Activated CD4-positive, alpha-beta T cell treated with anti-CD3 and anti-CD28 coated beads for 36 hours (primary cell): ENCODE data around the gene ZNF76. TPM values are rescaled to one million over a fixed set of nuclear protein-coding genes. Genes with fewer than 3 reads are reported as not detected.

Source experiments
- ATAC-seq: fragments of 200-7000 bp; cut with Tn5 transposase; one replicate; pipeline ENCODE4 v1.10.0; 2021; ENCODE audit warnings: mild to moderate bottlenecking, moderate library complexity
- CTCF ChIA-PET: fragments of 350-600 bp; sonication (Branson Sonifier 250); formaldehyde crosslinking; loops from one replicate; lab custom pipeline; 2021; ENCODE audit warnings: antibody characterized with exemption; lab: Charles Lee
- POLR2A ChIA-PET: fragments of 350-600 bp; sonication (Branson Sonifier 250); formaldehyde crosslinking; loops from one replicate; lab custom pipeline; 2021; ENCODE audit warnings: antibody characterized with exemption, inconsistent platforms; lab: Charles Lee
- DNase-seq: peaks from one replicate; pipeline ENCODE4 v3.0.0-alpha.2; 2020
- H3K27ac Mint-ChIP-seq: one replicate; pipeline ENCODE4 v1.8.0; 2021; ENCODE audit warnings: mixed read lengths
- H3K27me3 Mint-ChIP-seq: one replicate; pipeline ENCODE4 v1.8.0; 2021; ENCODE audit warnings: mixed read lengths
- H3K36me3 Mint-ChIP-seq: one replicate; pipeline ENCODE4 v1.8.0; 2021; ENCODE audit warnings: low read depth, mixed read lengths
- H3K4me1 Mint-ChIP-seq: one replicate; pipeline ENCODE4 v1.8.0; 2021; ENCODE audit warnings: mixed read lengths
- H3K4me3 Mint-ChIP-seq: one replicate; pipeline ENCODE4 v1.8.0; 2021; ENCODE audit warnings: mild to moderate bottlenecking, moderate library complexity, mixed read lengths
- H3K9me3 Mint-ChIP-seq: one replicate; pipeline ENCODE4 v1.8.0; 2021; ENCODE audit warnings: low read depth, mixed read lengths
- intact Hi-C, 2 experiments: fragments of 100-400 bp; cut with DNase I in 1 of 2; cut with micrococcal nuclease in 1 of 2; formaldehyde crosslinking; loops; one replicate each; pipeline versions ENCODE4 v1.14.2 to v1.15.1; 2022 to 2024; cut with DNase I, micrococcal nuclease
- total RNA-seq, 2 experiments: library from RNA; stranded (reverse); gene quantifications; one replicate each; pipeline ENCODE4 v1.2.3, GENCODE V29; 2021

Gene ZNF76
- total RNA-seq, 2 experiments from 2014 or later = 35.2 to 40.1 TPM

- POLR2A ChIA-PET = no interaction called here
- CTCF ChIA-PET = interaction anchor here (0.7 to 13.9 kb wide), 2 partner anchors 28 to 33 kb away, joined by 3 to 277 read pairs; no protein-coding TSS in a partner anchor
Observed at GRCh38 chr6:35291491-35291890, 32.0 kb downstream of the ZNF76 start.

GRCh38 chr6:35292494-35292893 lies 33.0 kb downstream of the ZNF76 start:
- Mint-ChIP-seq H3K36me3 (peaks cover 11% of the 10 kb centered on the region), H3K27ac (no peak overlapping the region), H3K4me3 (no peak overlapping the region), H3K4me1 (peaks cover 6% of the 10 kb centered on the region), H3K27me3 (no peaks in the 10 kb centered on the region), H3K9me3 (no peaks in the 10 kb centered on the region)
- intact Hi-C loops = no loop called here
- no peak for DNase-seq
- ATAC-seq = no peak
- ChIA-PET POLR2A (no interaction called here), CTCF (interaction anchor here (0.6 to 13.9 kb wide), 5 partner anchors 32 to 180 kb away, joined by 3 to 277 read pairs (median 5); partner anchors contain the start of gene RPL10A)

More at GRCh38 chr6:35291491-35291890, 32.0 kb downstream of the ZNF76 start:
- Mint-ChIP-seq H3K27ac (no peak overlapping the region), H3K9me3 (no peaks in the 10 kb centered on the region), H3K27me3 (no peaks in the 10 kb centered on the region), H3K4me1 (no peaks in the 10 kb centered on the region), H3K36me3 (peaks cover 19% of the 10 kb centered on the region), H3K4me3 (no peak overlapping the region)
- DNase-seq (no peak), ATAC-seq (no peak)
- intact Hi-C loops = no loop called here

GRCh38 chr6:35293681-35294080 lies 34.1 kb downstream of the ZNF76 start:
- ATAC-seq (no peak), DNase-seq (no peak)
- POLR2A ChIA-PET = interaction anchor here (0.6 kb wide), 1 partner anchor 177 kb away, joined by 3 read pairs; no protein-coding TSS in a partner anchor
- Mint-ChIP-seq H3K27me3 (no peaks in the 10 kb centered on the region), H3K4me3 (no peak overlapping the region), H3K4me1 (peaks cover 7% of the 10 kb centered on the region), H3K36me3 (peaks cover 11% of the 10 kb centered on the region), H3K9me3 (no peaks in the 10 kb centered on the region), H3K27ac (no peak overlapping the region)
- CTCF ChIA-PET = interaction anchor here (0.6 to 13.9 kb wide), 23 partner anchors 9 to 1392 kb away, joined by 3 to 277 read pairs (median 4); partner anchors contain the start of genes FANCE, RPL10A and ZNF76
- intact Hi-C loops = loop anchor here in 1 of 2 experiments (1.0 kb wide), 1 partner anchor 175 kb away; the partner anchor contains the start of gene RPL10A

- POLR2A ChIA-PET = interaction anchor here (0.6 kb wide), 1 partner anchor 177 kb away, joined by 3 read pairs; no protein-coding TSS in a partner anchor
- H3K9me3 Mint-ChIP-seq = no peaks in the 10 kb centered on the region
- intact Hi-C loops = loop anchor here in 1 of 2 experiments (1.0 kb wide), 1 partner anchor 174 kb away; the partner anchor contains the start of gene RPL10A
- DNase-seq = peak; percentile 72
- CTCF ChIA-PET = interaction anchor here (0.6 to 13.9 kb wide), 20 partner anchors 9 to 193 kb away, joined by 3 to 277 read pairs (median 4); partner anchors contain the start of genes FANCE, RPL10A and ZNF76
- no peak overlapping the region for H3K27ac Mint-ChIP-seq
- H3K36me3 Mint-ChIP-seq = peaks cover 13% of the 10 kb centered on the region
- H3K4me3 Mint-ChIP-seq = no peak overlapping the region
- H3K4me1 Mint-ChIP-seq = peaks cover 14% of the 10 kb centered on the region
- no peaks in the 10 kb centered on the region for H3K27me3 Mint-ChIP-seq
- ATAC-seq = peak; percentile 36
Observed at GRCh38 chr6:35294308-35294945, 34.9 kb downstream of the ZNF76 start.

- no peak overlapping the region for H3K27ac Mint-ChIP-seq
- ChIA-PET CTCF (interaction anchor here (0.5 to 13.9 kb wide), 10 partner anchors 9 to 1494 kb away, joined by 3 to 277 read pairs (median 6); partner anchors contain the start of gene PPARD), POLR2A (no interaction called here)
- no peak overlapping the region for H3K4me3 Mint-ChIP-seq
- intact Hi-C loops = loop anchor here in 1 of 2 experiments (5.0 kb wide), 1 partner anchor 442 kb away; the partner anchor contains the start of gene ARMC12
- H3K36me3 Mint-ChIP-seq = peaks cover 18% of the 10 kb centered on the region
- no peaks in the 10 kb centered on the region for H3K9me3 Mint-ChIP-seq
- H3K27me3 Mint-ChIP-seq = no peaks in the 10 kb centered on the region
- H3K4me1 Mint-ChIP-seq = peaks cover 20% of the 10 kb centered on the region
- ATAC-seq (no peak), DNase-seq (no peak)
Observed at GRCh38 chr6:35295036-35295435, 35.5 kb downstream of the ZNF76 start.

GRCh38 chr6:35295521-35296315 lies 36.2 kb downstream of the ZNF76 start:
- Mint-ChIP-seq H3K9me3 (no peaks in the 10 kb centered on the region), H3K27ac (no peak overlapping the region), H3K36me3 (peaks cover 20% of the 10 kb centered on the region), H3K4me1 (peaks cover 27% of the 10 kb centered on the region), H3K27me3 (no peaks in the 10 kb centered on the region), H3K4me3 (no peak overlapping the region)
- ChIA-PET CTCF (interaction anchor here (0.5 to 13.9 kb wide), 17 partner anchors 9 to 1493 kb away, joined by 3 to 277 read pairs (median 6); partner anchors contain the start of genes PPARD and RPL10A), POLR2A (interaction anchor here (0.6 to 0.7 kb wide), 2 partner anchors 33 to 1595 kb away, joined by 3 to 4 read pairs; no protein-coding TSS in a partner anchor)
- ATAC-seq (no peak), DNase-seq (no peak)
- intact Hi-C loops = loop anchor here in 1 of 2 experiments (5.0 kb wide), 1 partner anchor 442 kb away; the partner anchor contains the start of gene ARMC12

GRCh38 chr6:35296931-35297600 lies 37.5 kb downstream of the ZNF76 start:
- ChIA-PET POLR2A (no interaction called here), CTCF (interaction anchor here (0.5 to 13.9 kb wide), 18 partner anchors 8 to 1360 kb away, joined by 3 to 277 read pairs (median 4); partner anchors contain the start of genes PPARD and RPL10A)
- Mint-ChIP-seq H3K9me3 (no peaks in the 10 kb centered on the region), H3K4me1 (peaks cover 40% of the 10 kb centered on the region), H3K4me3 (peak overlapping the region; percentile 89), H3K27me3 (no peaks in the 10 kb centered on the region), H3K36me3 (peaks cover 19% of the 10 kb centered on the region), H3K27ac (peak overlapping the region; percentile 96)
- ATAC-seq (no peak), DNase-seq (no peak)
- intact Hi-C loops = loop anchor here (1.0 to 5.0 kb wide), 7 partner anchors 30 to 440 kb away; partner anchors contain the start of genes PPARD (in 2 of the 2), ARMC12 (in 1 of the 2), RPL10A (in 1 of the 2) and TEAD3 (in 1 of the 2)

GRCh38 chr6:35297601-35298481 lies 38.3 kb downstream of the ZNF76 start, which contains the start of gene DEF6:
Gene DEF6 (plus strand): TSS chr6:35297818. CDS start chr6:35297857, 39 bp downstream.
- peak within 1 kb of the TSS; percentile 89 for H3K4me3 Mint-ChIP-seq
- peaks cover 19% of the 10 kb centered on the region for H3K36me3 Mint-ChIP-seq
- no peaks in the 10 kb centered on the region for H3K27me3 Mint-ChIP-seq
- H3K4me1 Mint-ChIP-seq = peaks cover 48% of the 10 kb centered on the region
- ChIA-PET POLR2A (interaction anchor here (0.6 to 1.0 kb wide), 3 partner anchors 30 to 616 kb away, joined by 3 read pairs; no protein-coding TSS in a partner anchor), CTCF (interaction anchor here (0.5 to 13.9 kb wide), 20 partner anchors 8 to 390 kb away, joined by 3 to 277 read pairs (median 4); partner anchors contain the start of gene PPARD)
- no peaks in the 10 kb centered on the region for H3K9me3 Mint-ChIP-seq
- DNase-seq (peak; percentile 95), ATAC-seq (peak; percentile 82)
- intact Hi-C loops = loop anchor here (1.0 to 5.0 kb wide), 8 partner anchors 12 to 439 kb away; partner anchors contain the start of genes PPARD (in 2 of the 2), RPL10A (in 2 of the 2), ARMC12 (in 1 of the 2) and TEAD3 (in 1 of the 2)
- H3K27ac Mint-ChIP-seq = peak within 1 kb of the TSS; percentile 96

GRCh38 chr6:35298625-35299140 lies 39.1 kb downstream of the ZNF76 start:
- Mint-ChIP-seq H3K27me3 (no peaks in the 10 kb centered on the region), H3K9me3 (no peaks in the 10 kb centered on the region), H3K4me3 (peak overlapping the region; percentile 89), H3K27ac (peak overlapping the region; percentile 96), H3K36me3 (peaks cover 25% of the 10 kb centered on the region), H3K4me1 (peaks cover 55% of the 10 kb centered on the region)
- no peak for ATAC-seq
- POLR2A ChIA-PET = interaction anchor here (0.6 to 1.0 kb wide), 3 partner anchors 29 to 617 kb away, joined by 3 read pairs; no protein-coding TSS in a partner anchor
- intact Hi-C loops = loop anchor here in 1 of 2 experiments (1.0 to 5.0 kb wide), 3 partner anchors 12 to 439 kb away; partner anchors contain the start of genes ARMC12 and RPL10A
- CTCF ChIA-PET = interaction anchor here (0.6 to 13.9 kb wide), 10 partner anchors 9 to 277 kb away, joined by 3 to 277 read pairs (median 6); partner anchors contain the start of gene PPARD
- peak; percentile 44 for DNase-seq
